ENCODE data around the gene SYCN.
"Not testable (repeated sequence)": the region's sequence is repeated elsewhere in the genome, so short reads cannot be mapped to it uniquely, and the experiment has no call there.

The SYCN gene

GRCh38 chr19:39203372-39204341 is at the start of gene SYCN:
TSS of gene SYCN (minus strand) at chr19:39204263. CDS start at chr19:39204254, 9 bp downstream.
- DNase-seq, result no peak

- DNase-seq, result no peak
Observed at GRCh38 chr19:39253374-39254149, 49.5 kb upstream of the SYCN start.

- DNase-seq, result no peak
Observed at GRCh38 chr19:39252458-39252857, 48.4 kb upstream of the SYCN start.

GRCh38 chr19:39251846-39252245 is 47.8 kb upstream of the SYCN start:
- DNase-seq, result no peak

GRCh38 chr19:39251081-39251480 is 47.0 kb upstream of the SYCN start:
- no peak for DNase-seq

GRCh38 chr19:39248806-39249205 is 44.7 kb upstream of the SYCN start, which contains the start of gene IFNL4:
TSS of gene IFNL4 (minus strand) at chr19:39248856.
- DNase-seq, result no peak

GRCh38 chr19:39247701-39248664 is 43.9 kb upstream of the SYCN start:
- DNase-seq, result no peak

- DNase-seq, result no peak
Observed at GRCh38 chr19:39246951-39247669, 43.0 kb upstream of the SYCN start.

- not testable (repeated sequence) for DNase-seq
Observed at GRCh38 chr19:39245166-39245565, 41.1 kb upstream of the SYCN start.

GRCh38 chr19:39244410-39245100 is 40.5 kb upstream of the SYCN start, which contains the start of gene IFNL3:
TSS of gene IFNL3 (minus strand) at chr19:39245006. CDS start at chr19:39244967, 39 bp downstream.
- DNase-seq, result not testable (repeated sequence)

GRCh38 chr19:39243741-39244140 is 39.7 kb upstream of the SYCN start:
- DNase-seq, result not testable (repeated sequence)

- DNase-seq, result no peak
Observed at GRCh38 chr19:39240421-39240820, 36.4 kb upstream of the SYCN start.

- DNase-seq, result no peak
Observed at GRCh38 chr19:39238944-39239343, 34.9 kb upstream of the SYCN start.

- no peak for DNase-seq
Observed at GRCh38 chr19:39238209-39238608, 34.1 kb upstream of the SYCN start.

GRCh38 chr19:39237200-39238184 is 33.4 kb upstream of the SYCN start:
- peak; percentile 16 for DNase-seq

GRCh38 chr19:39236527-39236926 is 32.5 kb upstream of the SYCN start:
- DNase-seq, result no peak

- DNase-seq, result no peak
Observed at GRCh38 chr19:39232708-39233107, 28.6 kb upstream of the SYCN start.

- DNase-seq, result no peak
Observed at GRCh38 chr19:39230096-39230764, 26.2 kb upstream of the SYCN start.

- no peak for DNase-seq
Observed at GRCh38 chr19:39224910-39225309, 20.8 kb upstream of the SYCN start.

Measured in NCI-H226 (cell line).